NCI-H524 treated with DMSO at 0.1 percent for 48 hours (cell line): ENCODE results near the gene MACROH2A1.
"Not testable (repeated sequence)": the region's sequence is repeated elsewhere in the genome, so short reads cannot be mapped to it uniquely, and the experiment has no call there.

Experiments used
- DNase-seq: peaks from one replicate; lab custom pipeline; 2025; lab: John Stamatoyannopoulos, UW

MACROH2A1 gene

DNA sequence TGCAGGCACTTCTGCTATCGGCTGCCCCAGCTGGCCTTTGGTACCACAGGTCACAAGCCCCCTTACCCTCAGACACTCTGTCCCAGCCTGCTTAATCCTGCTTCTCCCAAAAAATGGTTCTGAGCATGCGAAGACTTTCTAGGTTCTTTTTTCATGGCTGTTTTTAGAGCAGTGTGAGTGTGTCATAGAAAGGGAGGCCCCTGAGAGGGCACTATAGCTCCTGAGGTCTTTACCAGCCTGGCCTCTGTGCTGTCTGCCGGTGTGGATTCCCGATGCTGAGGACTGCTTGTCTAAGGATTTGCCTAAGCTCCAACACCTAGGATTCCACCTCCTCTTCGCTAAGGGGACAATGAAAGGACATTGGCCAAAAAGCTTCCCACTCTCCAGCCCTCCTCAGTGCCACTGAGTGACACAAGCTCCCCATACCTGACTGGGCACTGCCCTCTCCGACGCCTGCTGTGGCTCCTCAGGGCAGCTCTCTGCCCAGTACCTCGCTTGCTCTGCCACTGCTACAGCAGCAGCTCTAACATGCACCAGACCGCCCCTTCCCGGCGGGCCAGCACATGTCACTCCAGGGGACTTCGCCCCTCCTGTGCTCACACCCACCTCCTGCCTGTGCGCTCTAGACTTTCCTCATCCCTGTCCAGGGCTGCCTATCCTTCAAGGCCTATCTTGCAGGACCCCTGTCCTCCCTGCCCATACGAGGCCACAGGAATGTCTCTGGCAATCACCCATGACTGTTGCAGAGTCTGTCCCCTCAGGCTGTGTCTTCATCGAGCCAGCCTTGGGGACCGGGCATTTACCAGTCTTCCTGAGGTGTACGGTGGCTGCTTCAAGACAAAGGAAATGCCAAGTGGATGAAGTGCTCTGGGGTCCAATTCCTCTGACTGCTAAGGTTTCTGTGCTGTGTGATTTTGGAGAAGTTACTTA lies 21.0 kb downstream of the MACROH2A1 start:
- DNase-seq, result no peak

GRCh38 chr5:135376961-135377624 lies 21.9 kb downstream of the MACROH2A1 start:
- DNase-seq, result no peak

DNA sequence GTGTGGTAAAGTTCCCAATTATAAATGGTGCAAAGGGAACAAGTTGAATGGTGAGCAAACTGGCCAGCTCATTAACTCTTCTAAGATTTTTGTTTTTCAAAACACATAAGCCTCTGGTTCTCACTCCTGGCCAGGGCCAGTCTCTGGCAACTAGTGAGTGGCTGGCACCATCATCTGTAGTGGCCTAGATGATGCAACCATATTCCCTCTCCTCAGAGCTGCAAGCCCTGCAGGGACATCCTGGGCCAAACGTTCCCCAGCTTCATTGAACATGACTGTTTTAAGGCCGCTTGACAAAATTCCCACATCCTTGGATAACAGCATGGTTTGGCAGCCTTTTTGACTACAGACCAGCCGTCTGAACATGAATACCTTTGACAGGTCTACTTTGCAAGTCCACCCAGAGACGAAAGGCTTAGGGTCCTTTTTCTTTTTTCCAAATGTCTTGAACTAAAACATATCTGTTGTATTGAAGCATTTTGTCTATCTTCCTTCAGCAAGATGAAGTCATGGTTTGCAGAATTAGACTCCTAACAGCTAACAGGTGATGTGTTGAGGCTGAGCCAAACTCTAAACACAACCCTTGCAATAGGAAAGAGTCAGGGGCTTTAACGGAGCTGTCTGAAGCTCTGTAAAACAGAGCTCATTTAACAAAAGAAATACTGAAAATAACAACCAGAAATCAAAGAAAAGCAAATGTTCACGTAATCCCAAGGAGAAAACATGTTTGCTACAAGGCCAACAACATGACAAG lies 23.8 kb downstream of the MACROH2A1 start:
- no peak for DNase-seq

- DNase-seq, result no peak
Measured at GRCh38 chr5:135373736-135374515, 25.1 kb downstream of the MACROH2A1 start.

DNA sequence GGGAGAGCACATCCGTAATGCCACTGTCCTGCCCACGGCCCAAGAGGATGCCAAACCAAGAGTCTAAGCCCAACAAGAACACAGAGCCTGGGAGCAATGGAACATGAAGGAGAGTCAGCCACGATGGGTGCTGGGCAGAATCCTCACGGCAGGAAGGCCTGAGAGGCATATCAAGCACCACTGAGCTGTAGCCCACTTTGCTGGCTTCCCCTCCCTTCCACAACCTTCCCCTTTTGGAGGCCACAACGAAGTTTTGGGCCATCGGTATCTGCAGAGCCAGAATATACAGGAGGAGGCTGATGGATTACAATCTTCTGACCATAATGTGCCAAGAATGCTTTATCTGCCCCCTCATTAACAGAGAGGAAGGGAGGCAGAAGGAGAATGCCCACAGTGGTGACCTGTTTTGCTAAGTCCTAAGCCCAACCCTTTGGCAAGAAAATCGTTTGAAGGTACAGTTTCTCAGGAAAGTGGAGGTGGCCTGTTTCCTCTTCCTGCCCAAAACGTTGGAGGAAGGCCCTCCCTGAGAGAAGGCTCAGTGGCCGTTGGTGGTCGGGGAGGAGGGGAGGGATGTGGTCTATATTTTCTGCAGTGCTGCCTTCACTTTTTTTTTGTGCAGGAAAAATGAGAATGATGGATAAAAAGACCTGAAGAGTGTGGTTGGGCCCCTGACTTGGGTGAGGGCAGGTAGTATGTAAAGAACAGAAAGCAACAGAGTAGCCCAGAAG lies 26.2 kb downstream of the MACROH2A1 start:
- DNase-seq, result no peak

GRCh38 chr5:135371622-135372232 lies 27.3 kb downstream of the MACROH2A1 start:
- no peak for DNase-seq

- no peak for DNase-seq
Measured at GRCh38 chr5:135369952-135370351, 29.1 kb downstream of the MACROH2A1 start.

- no peak for DNase-seq
Measured at GRCh38 chr5:135367554-135367953, 31.5 kb downstream of the MACROH2A1 start.

DNA sequence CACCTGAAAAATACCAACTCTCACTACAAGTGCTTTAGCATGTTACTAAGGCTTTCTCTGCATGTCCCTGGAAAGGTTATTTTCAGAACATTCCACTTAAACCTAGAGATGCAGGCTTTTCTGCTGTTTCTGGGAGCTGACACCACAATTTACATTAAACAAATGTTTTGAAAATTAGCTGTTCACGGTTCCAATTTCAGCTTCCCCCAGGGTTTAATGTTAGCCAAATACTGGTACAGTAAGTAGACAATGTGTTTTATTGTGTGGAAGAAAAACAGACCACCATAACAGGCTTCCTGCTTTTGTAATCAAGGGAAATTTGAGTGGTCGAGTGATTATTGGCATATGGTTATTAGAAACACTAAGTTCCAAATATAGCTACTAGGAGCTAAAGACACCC lies 32.0 kb downstream of the MACROH2A1 start:
- DNase-seq, result no peak

DNA sequence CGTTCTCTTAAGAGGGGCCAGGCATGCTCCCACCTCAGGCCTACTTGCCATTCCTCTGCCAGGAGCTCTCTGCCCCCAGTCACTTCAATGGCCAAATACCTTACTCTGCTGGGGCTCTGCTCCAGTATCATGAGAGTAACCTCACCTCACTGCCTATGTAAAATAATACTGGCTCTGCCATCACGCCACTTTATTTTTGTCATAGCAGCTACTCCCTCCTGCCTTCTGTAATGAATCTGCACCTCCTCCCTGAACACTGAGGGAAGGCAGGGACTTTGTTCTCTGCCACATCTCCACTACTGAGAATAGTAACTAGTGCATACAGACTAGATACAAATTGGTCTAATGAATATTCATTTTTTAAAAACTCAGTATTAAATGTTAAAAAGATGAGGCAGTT lies 33.8 kb downstream of the MACROH2A1 start:
- DNase-seq, result no peak

- no peak for DNase-seq
Measured at GRCh38 chr5:135364421-135365262, 34.4 kb downstream of the MACROH2A1 start.

DNA sequence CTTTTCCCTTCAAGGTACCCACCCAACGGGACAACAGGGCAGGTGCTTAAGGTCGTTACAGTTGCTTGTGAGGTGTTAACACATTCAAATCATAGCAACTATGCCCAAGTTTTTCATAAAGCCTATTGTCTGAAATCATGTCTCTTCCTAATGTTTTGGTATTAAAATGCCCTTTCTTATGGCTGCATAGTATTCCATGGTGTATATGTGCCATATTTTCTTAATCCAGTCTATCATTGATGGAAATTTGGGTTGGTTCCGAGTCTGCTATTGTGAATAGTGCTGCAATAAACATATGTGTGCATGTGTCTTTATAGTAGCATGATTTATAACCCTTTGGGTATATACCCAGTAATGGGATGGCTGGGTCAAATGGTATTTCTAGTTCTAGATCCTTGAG lies 35.7 kb downstream of the MACROH2A1 start:
- not testable (repeated sequence) for DNase-seq

DNA sequence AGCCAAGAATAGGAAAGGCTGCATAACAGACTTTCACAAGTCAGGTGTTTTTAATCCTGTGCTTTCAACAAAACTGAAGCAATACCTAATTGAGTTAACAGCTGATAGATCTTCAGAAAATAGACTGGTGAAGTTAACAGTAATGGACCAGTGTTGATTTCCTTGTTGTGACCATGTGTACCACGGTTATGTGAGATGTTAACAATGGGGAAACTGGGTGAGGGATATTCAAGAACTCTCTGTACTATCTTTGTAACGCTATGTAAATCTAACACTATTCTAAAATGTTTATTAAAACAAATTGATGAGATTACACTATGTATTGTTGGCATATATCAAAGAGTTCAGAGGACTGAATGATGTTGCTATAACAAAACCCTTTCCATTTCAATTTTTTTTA lies 36.9 kb downstream of the MACROH2A1 start:
- no peak for DNase-seq

GRCh38 chr5:135360278-135361274 lies 38.5 kb downstream of the MACROH2A1 start:
- no peak for DNase-seq

- no peak for DNase-seq
Measured at GRCh38 chr5:135359374-135360165, 39.5 kb downstream of the MACROH2A1 start.

DNA sequence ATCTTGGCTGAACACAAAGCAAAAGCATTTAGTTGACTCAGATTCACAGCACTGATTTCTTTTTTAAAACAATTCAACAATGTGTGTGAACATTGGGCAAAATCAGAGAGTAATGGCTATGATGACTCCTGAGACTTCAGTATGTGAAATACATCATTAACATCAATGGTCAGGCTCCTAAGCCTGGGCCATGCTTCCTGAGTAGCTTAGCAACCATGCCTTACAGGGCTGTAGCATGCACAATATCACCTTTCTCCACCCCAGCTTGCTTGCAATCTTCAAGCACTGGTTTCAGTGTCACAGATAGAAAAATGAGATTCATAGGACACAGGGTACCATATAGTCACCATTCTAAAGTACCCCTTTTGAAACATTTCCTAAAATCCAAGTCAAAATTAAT lies 41.3 kb downstream of the MACROH2A1 start:
- no peak for DNase-seq

GRCh38 chr5:135356522-135357318 lies 42.3 kb downstream of the MACROH2A1 start:
- no peak for DNase-seq
